K562 treated with DMSO at 1 percent for 4 hours (cell line): ENCODE data around the gene NCOA6. TPM values are rescaled to one million over a fixed set of nuclear protein-coding genes. Genes with fewer than 3 reads are reported as not detected.

Experiments used
- total RNA-seq: library from RNA; unstranded; fragments of 300-600 nt; gene quantifications from 2 replicates; pipeline ENCODE4 v1.2.3, GENCODE V29; 2022; ENCODE audit not compliant: insufficient read depth

NCOA6 gene
- total RNA-seq, result 7.8 and 11.8 TPM in 2 replicates

GRCh38 chr20:34825530-34826362, at the start of gene NCOA6:
Gene NCOA6 (minus strand): TSS chr20:34825651. CDS start chr20:34782355, 43,296 bp downstream.

DNA sequence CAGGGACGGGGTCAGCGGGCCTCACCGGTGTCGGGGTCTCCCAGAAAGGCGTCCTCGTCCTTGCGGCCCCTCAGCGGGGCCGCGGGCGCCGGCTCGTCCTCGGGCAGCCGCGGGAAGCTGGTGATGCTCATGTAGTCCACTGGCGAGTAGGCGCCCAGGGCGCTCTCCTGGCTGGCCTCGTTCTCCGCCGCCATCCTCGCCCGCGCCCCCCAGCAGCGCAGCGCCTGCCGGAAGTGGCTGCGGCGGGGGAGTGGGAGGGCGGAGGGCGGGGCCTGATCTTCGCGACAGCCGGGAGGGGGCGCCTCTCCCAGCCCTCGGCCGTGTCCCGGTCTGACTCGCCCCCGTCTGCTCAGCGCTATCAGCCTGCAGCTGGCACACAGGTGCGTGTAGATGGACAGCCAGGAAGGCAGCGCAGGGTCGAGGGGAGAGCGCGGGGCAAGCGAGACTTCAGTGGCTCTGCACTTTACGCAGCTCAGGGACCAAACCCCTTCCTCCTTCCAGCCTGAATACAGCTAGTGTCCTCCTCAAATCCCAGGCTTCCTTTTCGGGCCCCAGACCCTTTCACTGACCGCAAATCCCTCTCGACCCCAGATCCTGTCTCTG, 47.3 kb upstream of the NCOA6 start, which contains the start of gene GGT7:
Gene GGT7 (minus strand): TSS at position 235 of the 603 bp plus-strand sequence. CDS start 41 bp downstream, at position 194.

GRCh38 chr20:34704177-34705007, 121.1 kb downstream of the NCOA6 start, which contains the start of gene TP53INP2:
Gene TP53INP2 (plus strand): TSS chr20:34704344. CDS start chr20:34708740, 4,396 bp downstream.

DNA sequence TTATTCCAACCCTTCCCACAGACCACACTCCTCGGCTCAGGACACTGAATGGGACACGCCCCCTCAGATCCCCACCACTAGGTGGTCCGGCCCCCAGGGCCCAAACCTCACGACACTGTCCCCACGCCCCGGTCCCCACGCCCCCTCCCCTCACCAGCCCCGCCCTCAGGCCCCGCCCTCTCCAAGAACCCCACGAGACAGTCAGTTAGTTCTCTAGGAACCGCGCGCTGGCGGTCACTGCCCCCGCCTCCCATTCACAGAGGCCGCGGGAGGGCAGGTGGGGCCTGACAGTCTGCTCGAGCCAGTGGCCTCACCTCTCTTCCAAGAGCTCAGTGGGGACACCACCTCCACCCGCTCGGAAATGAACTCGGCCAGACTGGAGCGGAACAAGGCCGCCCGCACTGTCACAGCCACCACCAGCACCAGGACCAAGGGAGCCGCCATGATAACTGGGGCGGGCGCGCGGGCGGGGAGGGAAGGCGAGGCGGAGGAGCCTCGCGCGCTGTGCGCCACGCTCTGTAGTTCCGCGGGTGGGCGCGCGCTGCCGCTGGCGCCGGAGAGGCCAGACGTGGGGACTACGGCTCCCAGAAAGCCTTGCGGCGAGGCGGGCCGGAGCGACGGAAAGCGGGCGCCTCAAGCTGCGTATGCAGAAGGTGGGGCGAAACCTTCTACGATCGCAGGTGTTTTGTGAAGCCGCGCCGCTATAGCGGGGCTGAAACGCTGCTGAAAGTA, 148.6 kb downstream of the NCOA6 start, which contains the start of gene PIGU:
Gene PIGU (minus strand): TSS at position 451 of the 732 bp plus-strand sequence. CDS start 7 bp downstream, at position 444.

Other genes with a start within 250 kb of the NCOA6 start
- 25.2 and 26.8 TPM in 2 replicates for gene PIGU, start 148.6 kb downstream of the NCOA6 start, total RNA-seq
- gene TP53INP2, start 121.3 kb downstream of the NCOA6 start, total RNA-seq, result 18.6 and 19.1 TPM in 2 replicates
- gene GGT7, start 47.2 kb upstream of the NCOA6 start, total RNA-seq, result 23.6 and 35.1 TPM in 2 replicates
- gene ACSS2, start 51.0 kb upstream of the NCOA6 start, total RNA-seq, result 54.4 and 56.6 TPM in 2 replicates
- gene GSS, start 130.2 kb upstream of the NCOA6 start, total RNA-seq, result 60.9 and 61.7 TPM in 2 replicates
- gene MYH7B, start 130.2 kb upstream of the NCOA6 start, total RNA-seq, result not detected in 2 replicates